Epidermal melanocyte (primary cell): ENCODE results near the gene FUT3.
A peak's percentile ranks its signal among the peaks of the same experiment; 100 is the strongest.

Experiments
- DNase-seq: peaks from one replicate; pipeline ENCODE4 v3.0.0; 2011; ENCODE audit warnings: low spot score; ENCODE audit not compliant: insufficient read length

The FUT3 gene

DNA sequence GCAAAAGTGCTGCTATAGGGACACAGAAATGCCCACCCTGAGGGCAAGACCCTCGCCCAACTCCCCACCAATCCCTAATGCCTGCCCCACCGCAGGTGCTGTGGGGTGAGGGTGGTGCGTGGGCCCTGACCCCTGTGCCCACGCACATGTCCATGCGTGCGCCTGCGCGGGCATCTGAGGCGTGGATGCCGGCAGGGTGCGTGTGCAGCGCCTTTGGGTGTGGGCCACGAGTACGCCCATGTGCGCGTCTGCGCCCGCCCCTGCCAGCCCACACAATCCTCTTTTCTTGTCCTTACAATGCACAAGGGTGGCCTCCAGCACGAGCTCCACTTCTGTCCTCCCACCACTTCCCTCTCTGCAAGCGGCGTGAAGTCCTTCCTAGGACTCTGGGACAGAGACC, 26.1 kb downstream of the FUT3 start:
- no peak for DNase-seq

DNA sequence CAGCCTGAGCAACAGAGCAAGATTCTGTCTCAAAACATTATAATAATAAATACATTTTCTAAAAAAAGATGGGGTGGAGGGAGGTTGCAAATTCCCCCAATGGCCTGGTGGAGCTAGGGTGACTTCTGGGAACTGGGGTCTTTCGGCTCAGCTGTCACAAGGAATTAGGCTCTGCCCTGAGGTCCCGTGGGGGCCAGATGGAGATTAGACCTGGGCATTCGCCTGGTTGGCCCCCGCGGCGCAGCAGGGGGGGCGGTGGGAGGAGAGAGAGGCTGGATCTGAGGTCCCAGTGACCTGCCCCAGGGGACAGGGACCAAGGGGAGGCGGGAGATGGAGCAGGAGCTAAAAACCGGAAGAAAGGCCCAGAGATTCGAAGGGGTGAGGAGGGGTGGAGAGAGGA, 26.5 kb downstream of the FUT3 start:
- DNase-seq: no peak

DNA sequence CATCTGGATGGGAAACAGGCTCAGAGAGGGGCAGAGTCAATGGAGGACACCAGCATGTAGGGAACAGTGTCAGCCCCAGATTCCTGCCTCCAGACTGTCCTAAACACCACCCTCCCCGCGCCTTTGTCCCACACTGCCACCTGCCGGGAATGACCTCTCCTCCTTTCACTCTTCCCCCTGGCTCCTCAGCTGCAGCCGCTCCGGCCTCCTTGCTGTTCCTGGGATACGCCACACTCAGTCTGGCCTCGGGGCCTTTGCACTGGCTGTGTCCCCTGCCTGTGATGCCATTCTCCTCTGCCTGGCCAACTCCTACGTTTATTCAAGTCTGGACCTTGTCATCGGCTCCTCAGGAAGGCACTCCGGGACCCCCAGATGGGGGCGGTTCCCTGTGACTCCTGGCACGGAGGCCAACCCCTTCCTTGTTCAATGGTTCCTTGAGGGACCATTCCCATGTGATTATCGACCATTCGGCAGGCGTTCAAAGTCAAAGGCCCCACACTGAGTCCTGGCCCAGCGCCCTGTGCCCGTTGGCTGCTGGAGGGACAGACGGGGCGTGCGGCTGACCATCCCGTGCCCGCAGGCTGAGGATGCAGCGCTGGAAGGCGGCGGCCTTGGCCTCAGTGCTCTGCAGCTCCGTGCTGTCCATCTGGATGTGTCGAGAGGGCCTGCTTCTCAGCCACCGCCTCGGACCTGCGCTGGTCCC, 27.5 kb downstream of the FUT3 start:
- no peak for DNase-seq

DNA sequence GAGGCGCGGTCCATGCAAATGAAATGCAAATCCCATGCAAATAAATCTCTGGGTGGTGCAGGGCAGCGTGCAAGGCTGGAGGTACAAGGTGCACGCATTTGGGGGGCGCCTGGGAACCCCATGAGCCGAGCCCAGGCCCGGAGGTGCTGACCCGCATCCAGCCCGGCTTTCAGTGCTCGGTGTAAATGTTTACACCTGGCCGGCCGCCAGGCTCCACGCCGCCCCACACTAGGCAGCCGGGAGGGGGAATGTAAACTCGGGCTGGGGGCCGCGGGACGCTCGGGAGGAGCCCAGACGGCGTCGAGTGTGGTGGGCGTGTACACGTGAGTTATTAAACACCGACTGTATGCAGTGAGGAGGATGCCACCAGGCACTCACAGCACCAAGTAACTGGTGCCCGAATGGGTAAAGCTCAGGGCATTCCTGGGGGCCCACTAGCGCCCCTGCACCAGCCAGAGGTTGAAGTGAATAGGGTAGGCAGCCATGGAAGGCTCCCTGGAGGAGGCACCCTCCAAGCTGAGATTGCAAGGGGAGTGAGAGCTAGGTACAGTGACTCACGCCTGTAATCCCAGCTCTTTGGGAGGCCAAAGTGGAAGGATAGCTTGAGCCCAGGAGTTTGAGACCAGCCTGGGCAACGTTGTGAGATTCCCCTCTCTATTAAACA, 28.9 kb downstream of the FUT3 start:
- no peak for DNase-seq

DNA sequence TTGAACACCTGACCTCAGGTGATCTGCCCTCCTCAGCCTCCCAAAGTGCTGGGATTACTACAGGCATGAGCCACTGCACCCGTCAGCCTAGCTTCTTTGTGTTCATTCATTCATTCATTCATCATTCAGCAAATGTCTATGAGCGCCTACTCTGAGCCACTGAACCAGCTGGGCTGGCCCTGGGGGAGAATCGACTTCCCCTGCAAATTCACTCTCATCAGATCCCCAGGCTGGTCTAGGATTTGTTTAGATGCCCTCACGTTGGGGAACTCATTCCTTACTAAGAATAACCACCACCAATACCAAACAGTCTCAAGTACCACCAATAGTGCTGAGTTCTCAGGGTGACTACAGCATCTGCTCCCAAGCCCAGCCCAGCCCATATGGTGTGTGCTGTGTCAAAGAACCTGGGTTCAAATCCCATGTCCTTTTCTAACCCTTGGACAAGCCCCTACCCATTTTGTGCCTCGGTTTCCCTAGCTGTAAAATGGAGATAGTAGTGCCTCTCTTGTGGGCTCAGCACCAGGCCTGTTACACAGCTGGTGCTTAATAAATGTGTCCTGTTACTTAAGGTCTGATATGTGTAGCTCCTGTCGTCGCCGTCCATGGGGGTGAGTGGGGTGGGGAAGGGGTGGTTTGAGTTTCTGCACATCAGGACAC, 29.6 kb downstream of the FUT3 start:
- no peak for DNase-seq

DNA sequence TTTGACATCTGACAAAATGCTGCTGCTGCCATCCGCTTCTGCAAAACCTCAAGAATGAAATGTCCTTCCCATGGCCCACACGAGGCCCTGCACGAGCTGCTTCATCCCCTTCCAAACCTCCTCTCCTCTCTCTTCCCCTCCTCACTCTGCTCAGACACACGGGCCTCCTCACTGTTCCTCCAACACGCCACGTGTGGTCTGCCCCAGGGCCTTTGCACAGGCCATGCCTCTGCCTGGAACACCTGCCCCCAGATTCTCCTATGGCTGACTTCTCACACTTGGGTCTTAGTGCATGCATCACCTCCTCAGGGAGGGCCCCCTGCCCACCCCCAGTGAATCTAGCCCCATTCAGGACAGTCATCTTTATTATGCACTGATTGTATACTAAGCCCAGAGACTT, 30.5 kb downstream of the FUT3 start:
- DNase-seq: no peak

DNA sequence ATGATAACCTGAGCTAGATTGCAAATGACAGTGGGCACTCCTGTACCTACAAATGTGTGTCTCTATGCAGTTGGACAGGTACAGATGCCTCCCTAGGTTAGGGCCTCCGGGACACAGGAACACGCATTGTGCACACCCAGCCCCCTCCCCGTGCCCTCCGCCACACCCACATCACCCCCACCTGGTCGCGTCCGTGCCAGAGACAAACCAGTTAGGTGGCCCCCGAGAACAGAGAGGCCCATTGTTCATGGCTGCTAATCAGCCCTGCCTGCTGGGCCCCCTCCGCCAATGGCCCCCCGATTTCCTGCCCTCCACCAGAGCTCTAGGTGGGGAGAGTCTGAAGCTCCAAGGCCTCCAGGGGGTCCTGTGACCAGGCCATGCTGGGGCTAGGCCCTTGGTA, 32.7 kb downstream of the FUT3 start:
- DNase-seq: no peak

DNA sequence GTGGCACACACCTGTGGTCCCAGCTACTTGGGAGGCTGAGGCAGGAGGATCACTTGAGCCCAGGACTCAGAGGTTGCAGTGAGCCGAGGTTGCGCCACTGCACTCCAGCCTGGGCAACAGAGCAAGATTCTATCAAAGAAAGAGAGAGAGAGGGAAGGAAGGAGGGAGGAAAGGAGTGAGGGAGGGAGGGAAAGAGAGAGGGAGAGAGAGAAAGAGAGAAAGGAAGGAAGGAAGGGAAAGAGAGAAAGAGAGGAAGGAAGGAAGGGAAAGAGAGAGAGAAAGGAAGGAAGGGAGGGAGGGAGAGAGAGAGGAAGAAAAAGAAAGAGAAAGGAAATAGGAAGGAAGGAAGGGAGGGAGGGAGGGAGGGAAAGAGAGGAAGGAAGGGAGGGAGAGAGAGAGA, 34.0 kb downstream of the FUT3 start:
- DNase-seq: no peak

DNA sequence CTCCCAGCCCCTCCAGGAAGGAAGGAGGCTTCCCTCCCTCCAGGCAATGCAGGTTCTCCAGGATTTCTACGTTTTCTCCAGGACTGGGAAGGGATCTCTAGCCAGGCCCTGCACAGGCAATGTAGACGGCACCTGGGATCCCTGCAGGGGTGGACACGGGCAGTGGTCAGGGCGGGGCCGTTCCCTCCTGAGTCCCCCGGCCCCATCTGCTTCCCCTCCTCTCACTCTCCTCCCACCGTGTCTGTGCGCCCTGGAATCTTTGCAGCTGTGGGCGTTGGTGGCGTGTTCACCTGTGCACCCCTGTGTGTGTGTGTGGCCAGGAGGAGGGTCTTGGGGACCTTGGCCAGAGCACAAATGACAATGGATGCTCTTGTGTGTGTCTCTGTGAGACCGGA, 36.4 kb downstream of the FUT3 start:
- no peak for DNase-seq

DNA sequence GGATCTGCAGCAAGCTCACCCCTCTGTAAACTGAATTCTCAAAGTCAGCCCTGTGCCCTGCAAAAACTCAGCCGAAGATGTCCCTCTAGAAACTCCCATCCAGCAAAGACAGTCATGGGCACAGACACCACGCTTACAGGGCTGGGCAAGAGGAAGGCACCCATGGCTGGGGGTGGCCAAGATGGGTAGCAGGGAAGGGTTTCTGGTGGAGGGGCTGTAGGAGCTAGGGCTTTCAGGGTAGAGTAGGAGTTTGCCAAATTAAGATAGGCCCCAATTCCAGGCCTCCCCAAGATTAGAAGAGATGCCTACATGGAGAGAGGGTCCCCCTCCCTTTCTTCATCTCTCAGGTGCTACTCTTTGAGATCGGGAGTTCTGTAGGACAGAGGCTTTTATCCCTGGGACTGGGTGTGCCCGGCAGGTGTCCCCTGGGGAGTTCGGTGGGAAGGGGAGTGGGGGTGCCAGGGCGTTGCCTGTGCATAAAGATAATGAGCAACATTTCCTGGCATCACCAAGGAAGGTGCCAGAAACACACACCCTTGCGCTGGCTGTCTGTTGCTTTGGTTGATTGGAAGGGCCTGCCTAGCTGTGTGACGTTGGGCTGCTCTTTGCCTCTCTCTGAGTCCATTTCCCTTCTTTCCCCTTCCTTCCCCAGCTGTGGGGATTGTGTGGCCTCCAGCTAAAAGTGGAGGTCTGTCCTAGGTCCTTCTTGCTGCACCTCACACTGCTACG, 37.0 kb downstream of the FUT3 start:
- DNase-seq: no peak

DNA sequence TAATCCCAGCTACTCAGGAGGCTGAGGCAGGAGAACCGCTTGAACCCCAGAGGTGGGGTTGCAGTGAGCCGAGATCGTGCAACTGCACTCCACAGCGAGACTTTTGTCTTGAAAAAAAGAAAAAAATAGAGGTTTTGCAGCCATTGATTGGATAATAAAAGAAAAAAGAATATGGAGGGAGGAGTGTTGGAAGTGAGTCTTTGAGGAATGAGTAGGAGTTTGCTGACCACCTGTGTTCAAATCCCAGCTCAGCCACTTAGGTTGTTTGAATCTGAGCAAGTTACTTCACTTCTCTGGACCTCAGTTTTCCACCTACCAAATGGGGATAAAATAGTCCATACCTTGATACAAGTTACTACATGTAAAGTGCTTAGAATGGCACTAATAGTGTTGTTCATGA, 40.1 kb downstream of the FUT3 start:
- no peak for DNase-seq

DNA sequence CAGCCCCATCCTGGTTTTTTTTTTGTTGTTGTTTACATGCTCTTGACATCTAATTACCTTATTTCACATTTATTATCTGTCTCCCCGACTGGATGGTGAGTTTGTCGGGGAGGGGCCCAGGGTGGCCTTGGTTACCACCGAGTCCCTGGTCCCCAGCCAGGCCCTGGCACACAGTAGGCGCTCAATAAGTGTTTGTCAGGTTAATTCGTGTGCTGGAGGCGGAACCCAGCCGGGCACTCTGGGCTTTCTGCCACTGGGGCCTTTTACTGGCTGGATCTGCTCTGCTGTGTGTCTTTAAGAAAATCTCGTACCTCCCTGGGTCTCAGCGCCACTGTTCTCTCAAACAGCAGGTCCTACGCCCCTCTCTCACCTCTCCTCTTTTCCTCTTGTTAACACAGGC, 41.8 kb downstream of the FUT3 start:
- no peak for DNase-seq

DNA sequence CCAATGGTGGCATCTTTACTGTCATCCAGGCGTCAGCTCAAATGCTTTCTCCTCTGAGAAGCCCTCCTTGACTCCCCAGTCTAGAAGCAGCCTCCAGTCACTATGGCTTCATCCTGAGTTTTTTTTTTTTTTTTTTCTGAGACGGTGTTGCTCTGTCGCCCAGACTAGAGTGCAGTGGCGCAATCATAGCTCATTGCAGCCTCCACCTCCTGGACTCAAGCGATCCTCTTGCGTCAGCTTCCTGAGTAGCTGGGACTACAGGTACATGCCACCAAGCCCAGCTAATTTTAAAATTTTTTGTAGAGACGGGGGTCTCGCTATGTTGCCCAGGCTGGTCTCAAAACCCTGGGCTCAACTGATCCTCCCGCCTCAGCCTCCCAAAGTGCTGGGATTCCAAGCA, 42.2 kb downstream of the FUT3 start:
- DNase-seq: no peak

DNA sequence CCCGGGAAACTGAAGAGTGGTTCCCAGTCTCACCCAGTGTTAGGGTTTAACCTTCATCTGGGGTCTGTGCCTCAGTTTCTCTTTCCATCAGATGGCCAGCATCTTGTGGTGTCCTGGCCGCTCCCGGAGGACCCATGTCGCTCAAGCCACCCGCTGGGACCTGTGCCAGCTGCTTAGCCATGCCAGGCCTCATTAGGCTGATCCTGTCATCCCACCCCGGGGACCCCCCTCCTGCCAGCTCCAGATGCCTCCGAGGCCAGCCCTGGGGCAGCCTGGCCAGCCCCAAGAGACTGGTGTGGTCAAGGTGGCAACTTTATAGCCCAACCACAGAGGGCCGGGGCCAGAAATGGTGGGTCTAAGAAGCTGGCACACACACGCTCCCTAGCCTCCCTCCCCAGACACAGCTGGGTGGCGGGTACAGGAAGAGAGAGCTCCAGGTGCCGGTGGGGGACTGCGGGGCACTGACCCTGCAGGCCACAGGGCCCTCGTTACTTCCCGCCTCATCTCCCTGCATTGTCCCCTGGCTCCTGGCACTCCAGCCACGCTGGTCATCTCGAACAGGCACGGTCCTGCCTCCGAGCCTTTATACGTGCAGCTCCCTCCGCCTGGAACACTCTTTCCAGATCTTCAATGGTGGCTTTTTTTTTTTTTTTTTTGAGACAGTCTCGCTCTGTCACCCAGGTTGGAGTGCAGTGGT, 43.0 kb downstream of the FUT3 start:
- DNase-seq: no peak

DNA sequence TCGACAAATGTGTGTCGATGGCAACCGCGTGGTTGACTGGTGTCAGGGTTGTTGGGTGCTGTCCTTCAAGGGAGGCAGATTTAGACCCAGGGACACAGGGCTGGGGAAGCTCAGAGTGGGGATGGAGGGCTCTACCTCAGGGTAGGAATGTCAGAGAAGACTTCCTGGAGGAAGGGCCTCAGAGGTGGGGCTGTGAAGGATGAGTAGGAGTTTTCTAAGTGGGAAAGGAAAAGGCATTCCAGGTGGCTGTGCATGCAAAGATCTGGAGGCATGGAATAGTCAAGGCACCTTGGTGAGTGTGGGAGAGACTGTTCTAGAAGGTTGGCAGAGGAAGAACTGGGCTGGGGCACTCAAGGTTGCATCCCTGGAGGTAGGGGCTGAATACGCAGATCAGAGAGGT, 44.3 kb downstream of the FUT3 start:
- no peak for DNase-seq

DNA sequence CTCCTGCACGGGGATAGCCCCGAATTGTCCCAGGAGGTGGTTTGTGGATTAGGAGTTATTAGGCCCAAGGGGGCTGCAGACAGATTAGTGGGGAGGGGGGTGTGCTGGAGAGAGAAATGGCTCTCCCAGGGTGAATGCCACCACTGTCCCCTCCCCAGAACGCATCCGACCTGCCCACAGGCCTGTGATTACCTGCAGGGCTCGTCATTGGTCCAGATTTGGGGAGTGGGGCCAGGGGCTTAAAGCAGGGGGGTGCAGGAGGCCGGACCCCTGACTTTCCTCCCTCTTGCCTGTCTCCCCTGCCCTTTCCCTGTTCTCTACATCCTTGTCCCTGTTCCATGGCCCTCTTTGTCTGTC, 45.1 kb downstream of the FUT3 start:
- DNase-seq: no peak

DNA sequence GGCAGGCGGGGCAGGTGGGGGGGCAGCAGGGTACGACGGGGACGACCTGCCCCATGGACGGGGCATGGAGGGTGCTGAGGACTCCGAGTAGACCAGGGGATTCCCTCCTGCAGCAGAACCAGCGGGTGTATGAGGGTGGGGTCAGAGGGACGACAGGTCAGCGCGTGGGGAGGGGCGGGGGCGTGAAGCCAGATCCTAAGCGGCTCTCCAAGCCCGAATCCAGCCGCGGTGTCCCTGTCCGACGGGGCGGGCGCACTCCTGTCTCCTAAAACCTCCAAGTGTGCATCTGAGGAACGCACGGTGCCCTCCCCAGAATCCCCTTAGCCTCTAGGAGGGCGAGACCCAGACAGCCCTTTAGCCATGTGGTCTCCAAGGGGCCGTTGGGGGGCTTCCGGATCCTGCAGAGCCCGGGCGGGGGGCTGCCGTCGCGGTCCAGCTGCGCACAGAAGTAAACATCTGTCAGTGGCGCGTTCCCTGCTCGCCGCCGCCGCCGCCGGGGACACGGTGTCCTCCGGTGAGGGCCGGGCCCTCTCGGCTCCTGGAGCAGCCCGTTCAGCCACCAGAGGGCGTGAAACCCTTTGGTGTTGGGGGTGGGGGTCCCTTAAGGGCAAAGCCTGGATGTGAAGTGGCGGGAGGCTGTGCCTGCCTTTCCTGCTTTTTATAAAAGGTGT, 45.7 kb downstream of the FUT3 start:
- peak; percentile 89 for DNase-seq

DNA sequence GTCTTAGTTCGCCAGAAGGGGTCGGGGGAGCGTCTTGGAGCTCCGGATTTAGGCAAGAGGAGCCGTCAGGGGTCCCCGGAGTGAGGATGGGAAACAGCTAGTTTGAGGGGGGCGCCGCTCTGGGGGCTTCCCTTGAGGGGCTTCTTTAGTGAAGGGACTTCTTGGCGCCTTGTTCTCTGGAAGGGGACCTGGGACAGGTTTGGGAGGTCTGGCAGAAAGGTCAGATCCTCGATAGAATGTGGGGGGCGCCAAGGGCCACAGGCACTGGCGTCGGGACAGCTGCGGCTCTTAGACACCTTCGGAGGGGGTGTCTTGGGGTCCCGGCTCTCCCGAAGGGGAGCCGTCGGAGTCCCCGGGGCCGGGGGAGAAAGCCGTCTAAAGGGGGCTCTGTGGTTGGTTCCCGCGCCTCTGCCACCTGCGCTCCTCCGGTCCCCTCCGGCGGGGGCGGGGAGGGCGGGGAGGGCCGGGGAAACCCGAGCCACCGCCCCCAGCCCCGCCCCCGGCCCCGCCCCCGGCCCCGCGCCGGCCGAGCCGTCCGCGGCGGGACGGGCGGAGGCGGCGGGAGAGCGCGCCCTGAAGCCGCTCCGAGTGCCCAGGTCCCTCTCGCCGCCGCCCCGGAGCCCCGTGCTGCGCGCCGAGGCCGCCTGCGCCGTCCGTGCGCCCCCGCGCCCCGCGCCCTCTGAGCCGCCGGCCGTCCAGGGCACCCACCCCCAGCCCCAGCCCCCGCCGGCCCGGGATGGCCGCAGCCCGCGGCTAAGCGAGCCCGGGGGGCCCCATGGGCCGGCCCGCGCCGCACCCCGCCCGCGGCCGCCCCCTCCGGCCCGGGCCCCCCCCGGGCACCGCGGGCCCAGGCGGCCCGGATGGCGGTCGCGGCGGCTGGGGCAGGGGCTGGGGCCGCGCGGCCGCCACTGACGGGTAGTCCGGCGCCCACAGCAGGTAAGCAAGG, 46.5 kb downstream of the FUT3 start, which contains the start of gene NRTN:
Gene NRTN, plus strand, starts transcription at position 552 of the 946 bp plus-strand sequence. CDS start 19,099 bp downstream, outside the sequence.
- no peak for DNase-seq

DNA sequence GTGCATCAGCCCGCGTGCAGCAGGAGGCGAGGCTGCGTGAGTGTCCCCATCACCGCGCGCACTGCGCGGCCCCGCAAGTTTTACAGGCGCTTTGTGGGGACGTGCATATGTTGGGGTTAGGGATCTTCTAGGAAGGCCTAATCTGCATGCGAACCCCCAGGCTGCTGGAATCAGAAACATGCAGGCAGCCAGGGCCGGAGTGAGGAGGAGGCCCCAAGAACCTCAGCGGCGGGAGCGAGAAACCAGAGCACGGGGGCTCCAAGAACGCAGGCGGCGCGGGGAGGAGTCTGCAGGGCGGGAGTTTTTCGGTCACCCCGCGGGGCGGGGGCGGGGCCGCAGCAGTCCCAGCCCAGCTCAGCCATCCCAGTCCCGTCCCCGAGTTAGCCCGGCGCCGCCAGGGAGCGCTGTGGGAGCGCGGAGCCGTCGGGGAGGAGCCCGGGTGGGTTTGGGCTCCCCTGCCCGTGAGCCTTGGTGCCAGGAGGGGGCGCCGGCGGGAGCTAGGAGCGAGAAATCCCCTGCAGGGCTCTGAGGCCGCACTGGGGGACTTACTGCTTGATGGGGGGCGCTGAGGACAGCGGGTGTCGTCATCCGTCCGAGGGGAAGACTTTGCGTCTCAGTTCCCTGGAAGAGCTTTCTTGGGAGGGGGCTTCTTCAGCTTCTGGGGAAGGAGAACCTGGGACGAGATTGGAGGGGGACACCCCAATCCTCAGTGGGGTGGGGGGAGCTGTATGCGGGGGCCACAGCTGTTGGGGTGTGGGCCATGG, 47.3 kb downstream of the FUT3 start:
- peak; percentile 98 for DNase-seq
